Body of pancreas (tissue), 4 donors: ENCODE data around the gene BRD1.

Experiments
- POLR2A ChIP-seq, 3 donors: fragments of 450-650 bp; IDR thresholded peaks; one replicate each; pipeline ENCODE4 v1.6.1; 2016; ENCODE audit warnings: antibody characterized with exemption in 3 of 3, mild to moderate bottlenecking in 2 of 3
- TF ChIP-seq, protein P1 (sequence below), 7 experiments: fragments of 450-650 bp in 4 of 7; fragments of 200-600 bp in 3 of 7; sonication (generic) in 3 of 7; IDR thresholded peaks; one replicate each; pipeline ENCODE4 v1.5.1; 2016 to 2019; ENCODE audit warnings: antibody characterized with exemption in 7 of 7

DNA sequence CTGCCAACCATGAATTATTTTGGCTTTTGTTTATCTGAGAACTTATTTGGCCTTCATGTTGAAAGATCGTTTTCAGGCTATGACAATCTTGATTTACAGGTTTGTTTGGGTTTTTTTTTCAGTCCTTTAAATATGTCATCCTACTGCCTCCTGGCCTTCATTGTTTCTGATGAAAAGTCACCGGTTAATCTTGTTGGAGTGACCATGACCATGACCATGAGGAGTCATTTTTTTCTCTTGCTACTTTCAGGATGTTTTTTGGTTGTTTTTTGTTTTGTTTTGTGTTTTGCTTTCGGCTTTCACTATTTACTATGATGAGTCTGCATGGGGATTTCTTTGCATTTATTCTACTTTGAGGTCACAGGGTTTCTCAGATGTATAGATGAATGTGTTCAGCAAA lies 81.6 kb downstream of the BRD1 start:
- TF ChIP-seq, protein P1, sequence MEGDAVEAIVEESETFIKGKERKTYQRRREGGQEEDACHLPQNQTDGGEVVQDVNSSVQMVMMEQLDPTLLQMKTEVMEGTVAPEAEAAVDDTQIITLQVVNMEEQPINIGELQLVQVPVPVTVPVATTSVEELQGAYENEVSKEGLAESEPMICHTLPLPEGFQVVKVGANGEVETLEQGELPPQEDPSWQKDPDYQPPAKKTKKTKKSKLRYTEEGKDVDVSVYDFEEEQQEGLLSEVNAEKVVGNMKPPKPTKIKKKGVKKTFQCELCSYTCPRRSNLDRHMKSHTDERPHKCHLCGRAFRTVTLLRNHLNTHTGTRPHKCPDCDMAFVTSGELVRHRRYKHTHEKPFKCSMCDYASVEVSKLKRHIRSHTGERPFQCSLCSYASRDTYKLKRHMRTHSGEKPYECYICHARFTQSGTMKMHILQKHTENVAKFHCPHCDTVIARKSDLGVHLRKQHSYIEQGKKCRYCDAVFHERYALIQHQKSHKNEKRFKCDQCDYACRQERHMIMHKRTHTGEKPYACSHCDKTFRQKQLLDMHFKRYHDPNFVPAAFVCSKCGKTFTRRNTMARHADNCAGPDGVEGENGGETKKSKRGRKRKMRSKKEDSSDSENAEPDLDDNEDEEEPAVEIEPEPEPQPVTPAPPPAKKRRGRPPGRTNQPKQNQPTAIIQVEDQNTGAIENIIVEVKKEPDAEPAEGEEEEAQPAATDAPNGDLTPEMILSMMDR (IDR thresholded peaks at IDR 0.05): no peak
- no peak for TF ChIP-seq POLR2A (IDR thresholded peaks at IDR 0.05)
